ENCODE results near the gene RPH3AL. TPM values are rescaled to one million over a fixed set of nuclear protein-coding genes. Genes with fewer than 3 reads are reported as not detected.

RPH3AL gene
- total and polyA plus RNA-seq, 2 of the 8 experiments (the other 6 are each of a cell fraction or from before 2014, with no cell fraction given) = 5.6 to 5.8 TPM

DNA sequence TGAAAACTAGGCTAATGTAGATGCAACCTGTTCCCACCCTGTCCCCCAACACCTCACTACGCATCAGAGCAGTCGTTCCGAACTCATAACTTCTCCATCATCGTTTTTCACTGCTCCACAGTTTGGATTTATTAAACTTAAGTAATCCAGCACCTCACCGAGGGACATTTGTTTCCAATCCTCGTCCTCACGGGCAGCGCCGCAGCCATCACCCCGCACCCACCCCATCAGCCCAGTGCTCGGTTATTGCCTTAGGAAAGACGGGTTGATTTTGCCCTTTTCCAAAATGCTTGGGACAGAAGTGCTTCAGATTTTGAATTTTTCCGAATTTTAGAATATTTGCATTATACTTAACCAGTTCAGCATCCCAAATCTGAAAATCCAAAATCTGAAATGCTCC, 100.2 kb downstream of the RPH3AL start (continued):
- no peak for TF ChIP-seq CHD7 (IDR thresholded peaks at IDR 0.05; ENCODE audit: insufficient replicate concordance, low read length)
- no peak for TF ChIP-seq SP4 (IDR thresholded peaks at IDR 0.05; ENCODE audit: low read length)
- no peak for TF ChIP-seq MAFK (IDR thresholded peaks at IDR 0.05; ENCODE audit: low read depth, low read length)
- no peak for TF ChIP-seq SIN3A (conservative IDR thresholded peaks at IDR 0.05 in 1 of 2, IDR thresholded peaks at IDR 0.05 in 1 of 2; ENCODE audit: low read depth in 1 of 2, low read length in 2 of 2)
- TF ChIP-seq CREB1 (IDR thresholded peaks at IDR 0.05) = no peak
- TF ChIP-seq CHD1 (IDR thresholded peaks at IDR 0.05; ENCODE audit: low read depth, low read length) = no peak
- TF ChIP-seq, protein P1, sequence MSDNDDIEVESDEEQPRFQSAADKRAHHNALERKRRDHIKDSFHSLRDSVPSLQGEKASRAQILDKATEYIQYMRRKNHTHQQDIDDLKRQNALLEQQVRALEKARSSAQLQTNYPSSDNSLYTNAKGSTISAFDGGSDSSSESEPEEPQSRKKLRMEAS (IDR thresholded peaks at IDR 0.05) = no peak
- no peak for TF ChIP-seq YY1 (IDR thresholded peaks at IDR 0.05; ENCODE audit: low read depth, low read length)
- no peak for TF ChIP-seq CEBPB (IDR thresholded peaks at IDR 0.05; ENCODE audit: low read depth, low read length)
- TF ChIP-seq TCF12 (IDR thresholded peaks at IDR 0.05; ENCODE audit: low read depth, low read length) = no peak
- no peak for TF ChIP-seq KDM5A (IDR thresholded peaks at IDR 0.05; ENCODE audit: low read length)
- TF ChIP-seq ASH2L (IDR thresholded peaks at IDR 0.05; ENCODE audit: low read length) = no peak
- no peak for TF ChIP-seq ZNF274 (IDR thresholded peaks at IDR 0.05; ENCODE audit: borderline replicate concordance, extremely low read depth, low read length)
- no peak for TF ChIP-seq HDAC6 (IDR thresholded peaks at IDR 0.05; ENCODE audit: low read depth, low read length)

Measured in H1 (cell line).